Keratinocyte (primary cell): ENCODE results near the gene MUL1.

Experiments
- CTCF ChIP-seq, 3 experiments: IDR thresholded peaks in 1 of 3; conservative IDR thresholded peaks in 1 of 3; optimal IDR thresholded peaks in 1 of 3; 2 replicates in 2 of 3; 3 replicates in 1 of 3; pipeline versions ENCODE3 to v1.5.1; 2011; ENCODE audit warnings: low read length in 3 of 3, mild to moderate bottlenecking in 3 of 3, moderate library complexity in 2 of 3, control low read depth in 1 of 3, inconsistent platforms in 1 of 3; ENCODE audit not compliant: insufficient read depth in 2 of 3; ENCODE audit errors: extremely low read depth in 1 of 3
- EZH2 ChIP-seq: IDR thresholded peaks from one replicate; pipeline ENCODE4 v1.6.1; 2012; ENCODE audit warnings: inconsistent platforms, mild to moderate bottlenecking, low read length, moderate library complexity

GRCh38 chr1:20486457-20487235 lies 21.3 kb downstream of the MUL1 start:
- TF ChIP-seq CTCF (optimal IDR thresholded peaks at IDR 0.05 in 1 of 3, IDR thresholded peaks at IDR 0.05 in 1 of 3, conservative IDR thresholded peaks at IDR 0.05 in 1 of 3; ENCODE audit: extremely low read depth in 1 of 3, insufficient read depth in 2 of 3, low read length in 3 of 3), result no peak
- no peak for TF ChIP-seq EZH2
